Esophagus (tissue), 2 donors: ENCODE measurements around the gene RGSL1. TPM values are rescaled to one million over a fixed set of nuclear protein-coding genes. Genes with fewer than 3 reads are reported as not detected.

ENCODE experiments used
- H3K27ac ChIP-seq, 2 donors: one replicate each; pipeline ENCODE4 v1.5.1; 2013; ENCODE audit warnings: low read depth in 2 of 2, mild to moderate bottlenecking in 2 of 2, inconsistent platforms in 1 of 2, low read length in 1 of 2, moderate library complexity in 1 of 2
- H3K27me3 ChIP-seq, 2 donors: one replicate each; pipeline ENCODE4 v1.6.1; 2013; ENCODE audit warnings: low read length in 2 of 2, control low read depth in 1 of 2, mild to moderate bottlenecking in 1 of 2; ENCODE audit not compliant: insufficient read depth in 2 of 2, control insufficient read depth in 1 of 2
- H3K36me3 ChIP-seq, 2 donors: one replicate each; pipeline ENCODE4 v1.6.1; 2013; ENCODE audit warnings: low read length in 1 of 2; ENCODE audit not compliant: control insufficient read depth in 2 of 2, insufficient read depth in 2 of 2
- H3K4me1 ChIP-seq, 2 donors: one replicate each; pipeline ENCODE4 v1.6.1; 2013; ENCODE audit warnings: low read length in 1 of 2; ENCODE audit not compliant: control insufficient read depth in 2 of 2, insufficient read depth in 2 of 2
- H3K4me3 ChIP-seq, 2 donors: one replicate each; pipeline ENCODE4 v1.5.1; 2013; ENCODE audit warnings: low read length in 2 of 2, mild to moderate bottlenecking in 2 of 2, low read depth in 1 of 2, moderate library complexity in 1 of 2
- H3K9me3 ChIP-seq, 2 donors: one replicate each; pipeline ENCODE4 v1.6.1; 2013; ENCODE audit warnings: mild to moderate bottlenecking in 2 of 2, low read depth in 1 of 2, low read length in 1 of 2, moderate library complexity in 1 of 2; ENCODE audit not compliant: control insufficient read depth in 2 of 2, insufficient read depth in 1 of 2
- WGBS, 2 donors: extraction: QIAGEN DNeasy Blood & Tissue Kit; methylation state at CpG; one replicate each; pipeline ENCODE4 v1.1.7; 2013; 5-methylcytosine and 5-hydroxymethylcytosine counted together
- polyA plus RNA-seq, 2 donors: library from polyadenylated mRNA; stranded (reverse); fragments of 200-250 nt; gene quantifications; one replicate each; pipeline ENCODE4 v1.2.3, GENCODE V29; 2013
- donor health status: healthy with polysubstance abuse.
- donor health status: Bipolar disorder and iron deficiency.

Gene RGSL1
- polyA plus RNA-seq, 2 donors, result 0.14 TPM; not detected in 1

GRCh38 chr1:182555493-182555892, 105.5 kb downstream of the RGSL1 start:
- H3K27ac ChIP-seq, result no peak overlapping the region
- peaks cover 3 to 5% of the 10 kb centered on the region in 2 donors for H3K9me3 ChIP-seq
- H3K4me1 ChIP-seq, result no peaks in the 10 kb centered on the region
- H3K27me3 ChIP-seq, result no peaks in the 10 kb centered on the region
- no peaks in the 10 kb centered on the region for H3K36me3 ChIP-seq
- no peak overlapping the region for H3K4me3 ChIP-seq
- 81 to 85% methylated on average over 1 of the region's 1 CpG for WGBS, 2 donors

GRCh38 chr1:182556279-182556678, 106.3 kb downstream of the RGSL1 start:
- Histone ChIP-seq H3K27me3 (no peaks in the 10 kb centered on the region), H3K9me3 (peaks cover 3 to 5% of the 10 kb centered on the region in 2 donors), H3K4me3 (no peak overlapping the region), H3K4me1 (no peaks in the 10 kb centered on the region), H3K27ac (no peak overlapping the region), H3K36me3 (no peaks in the 10 kb centered on the region)

GRCh38 chr1:182560392-182560984, 110.5 kb downstream of the RGSL1 start:
- no peaks in the 10 kb centered on the region for H3K9me3 ChIP-seq
- no peaks in the 10 kb centered on the region for H3K36me3 ChIP-seq
- H3K27ac ChIP-seq, result no peak overlapping the region
- 69 to 72% methylated on average over 7 of the region's 7 CpGs for WGBS, 2 donors
- no peaks in the 10 kb centered on the region for H3K27me3 ChIP-seq
- no peaks in the 10 kb centered on the region for H3K4me1 ChIP-seq
- no peak overlapping the region for H3K4me3 ChIP-seq

GRCh38 chr1:182561456-182561855, 111.5 kb downstream of the RGSL1 start:
- Histone ChIP-seq H3K27me3 (no peaks in the 10 kb centered on the region), H3K27ac (no peak overlapping the region), H3K9me3 (no peaks in the 10 kb centered on the region), H3K36me3 (no peaks in the 10 kb centered on the region), H3K4me1 (no peaks in the 10 kb centered on the region), H3K4me3 (no peak overlapping the region)
- WGBS, 2 donors, result 56 to 65% methylated on average over 4 of the region's 4 CpGs

- no peak overlapping the region for H3K27ac ChIP-seq
- WGBS, 2 donors, result 86 to 88% methylated on average over 4 of the region's 4 CpGs
- H3K27me3 ChIP-seq, result no peaks in the 10 kb centered on the region
- H3K36me3 ChIP-seq, result no peaks in the 10 kb centered on the region
- no peak overlapping the region for H3K4me3 ChIP-seq
- no peaks in the 10 kb centered on the region for H3K9me3 ChIP-seq
- H3K4me1 ChIP-seq, result no peaks in the 10 kb centered on the region
These were observed 113.1 kb downstream of the RGSL1 start for GRCh38 chr1:182563095-182563494.

GRCh38 chr1:182564406-182565004, 114.6 kb downstream of the RGSL1 start:
- no peak overlapping the region for H3K4me3 ChIP-seq
- no peaks in the 10 kb centered on the region for H3K4me1 ChIP-seq
- no peaks in the 10 kb centered on the region for H3K36me3 ChIP-seq
- no peaks in the 10 kb centered on the region for H3K27me3 ChIP-seq
- 62 to 65% methylated on average over 2 of the region's 2 CpGs for whole genome bisulfite sequencing, 2 donors
- H3K27ac ChIP-seq, result no peak overlapping the region
- no peaks in the 10 kb centered on the region for H3K9me3 ChIP-seq

- H3K9me3 ChIP-seq, result no peaks in the 10 kb centered on the region
- H3K27me3 ChIP-seq, result no peaks in the 10 kb centered on the region
- H3K36me3 ChIP-seq, result no peaks in the 10 kb centered on the region
- H3K27ac ChIP-seq, result no peak overlapping the region
- H3K4me3 ChIP-seq, result no peak overlapping the region
- no peaks in the 10 kb centered on the region for H3K4me1 ChIP-seq
- 81 to 85% methylated on average over 3 of the region's 3 CpGs for WGBS, 2 donors
These were observed 115.6 kb downstream of the RGSL1 start for GRCh38 chr1:182565537-182565936.

GRCh38 chr1:182567629-182568028, 117.7 kb downstream of the RGSL1 start:
- H3K36me3 ChIP-seq, result no peaks in the 10 kb centered on the region
- WGBS, 2 donors, result 92 to 95% methylated on average over 5 of the region's 5 CpGs
- no peaks in the 10 kb centered on the region for H3K27me3 ChIP-seq
- H3K4me1 ChIP-seq, result peaks cover 0 to 2% of the 10 kb centered on the region in 2 donors
- H3K27ac ChIP-seq, result no peak overlapping the region
- H3K4me3 ChIP-seq, result no peak overlapping the region
- H3K9me3 ChIP-seq, result no peaks in the 10 kb centered on the region

GRCh38 chr1:182568647-182569284, 118.8 kb downstream of the RGSL1 start:
- Histone ChIP-seq H3K4me1 (peaks cover 0 to 2% of the 10 kb centered on the region in 2 donors), H3K4me3 (no peak overlapping the region), H3K27ac (no peak overlapping the region), H3K9me3 (no peaks in the 10 kb centered on the region), H3K27me3 (no peaks in the 10 kb centered on the region), H3K36me3 (no peaks in the 10 kb centered on the region)
- WGBS, 2 donors, result 88 to 89% methylated on average over 3 of the region's 3 CpGs
